Coronary artery (tissue), 2 donors: ENCODE results near the gene ARF4.

ENCODE experiments used
- DNase-seq: peaks from one replicate; pipeline ENCODE4 v3.0.0-alpha.2; 2017; ENCODE audit warnings: low spot score
- H3K27ac ChIP-seq, 2 donors: fragments of 200-600 bp; sonication (generic); one replicate each; pipeline ENCODE4 v1.5.1; 2016 to 2019
- H3K4me3 ChIP-seq: fragments of 200-600 bp; sonication (generic); 2 replicates; pipeline ENCODE4 v1.5.1; 2016; ENCODE audit warnings: mild to moderate bottlenecking, moderate library complexity
- TF ChIP-seq, protein P1 (sequence below): fragments of 200-600 bp; sonication (generic); IDR thresholded peaks from one replicate; pipeline ENCODE4 v1.5.1; 2019; ENCODE audit warnings: antibody characterized with exemption

ARF4 gene

DNA sequence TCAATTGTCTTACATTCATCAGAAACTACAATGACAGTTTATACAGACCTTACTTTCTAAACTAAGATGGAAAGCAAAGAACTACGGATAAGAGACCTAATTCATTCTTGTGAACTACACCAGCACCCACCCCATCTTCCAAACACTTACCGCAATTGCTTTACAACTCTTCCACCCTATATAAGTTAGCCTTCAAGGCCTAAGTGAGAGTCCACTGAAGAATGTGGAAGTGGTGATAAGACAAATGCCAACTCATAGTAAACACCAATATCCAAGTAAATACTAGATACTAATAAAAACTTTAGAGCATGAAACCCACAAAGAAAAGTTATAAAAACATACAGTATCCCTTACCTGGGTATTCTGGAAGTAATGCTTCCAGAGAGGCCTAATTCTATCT lies 13.6 kb downstream of the ARF4 start:
- DNase-seq: no peak
- TF ChIP-seq, protein P1, sequence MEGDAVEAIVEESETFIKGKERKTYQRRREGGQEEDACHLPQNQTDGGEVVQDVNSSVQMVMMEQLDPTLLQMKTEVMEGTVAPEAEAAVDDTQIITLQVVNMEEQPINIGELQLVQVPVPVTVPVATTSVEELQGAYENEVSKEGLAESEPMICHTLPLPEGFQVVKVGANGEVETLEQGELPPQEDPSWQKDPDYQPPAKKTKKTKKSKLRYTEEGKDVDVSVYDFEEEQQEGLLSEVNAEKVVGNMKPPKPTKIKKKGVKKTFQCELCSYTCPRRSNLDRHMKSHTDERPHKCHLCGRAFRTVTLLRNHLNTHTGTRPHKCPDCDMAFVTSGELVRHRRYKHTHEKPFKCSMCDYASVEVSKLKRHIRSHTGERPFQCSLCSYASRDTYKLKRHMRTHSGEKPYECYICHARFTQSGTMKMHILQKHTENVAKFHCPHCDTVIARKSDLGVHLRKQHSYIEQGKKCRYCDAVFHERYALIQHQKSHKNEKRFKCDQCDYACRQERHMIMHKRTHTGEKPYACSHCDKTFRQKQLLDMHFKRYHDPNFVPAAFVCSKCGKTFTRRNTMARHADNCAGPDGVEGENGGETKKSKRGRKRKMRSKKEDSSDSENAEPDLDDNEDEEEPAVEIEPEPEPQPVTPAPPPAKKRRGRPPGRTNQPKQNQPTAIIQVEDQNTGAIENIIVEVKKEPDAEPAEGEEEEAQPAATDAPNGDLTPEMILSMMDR: no peak
- no peak overlapping the region for H3K27ac ChIP-seq

DNA sequence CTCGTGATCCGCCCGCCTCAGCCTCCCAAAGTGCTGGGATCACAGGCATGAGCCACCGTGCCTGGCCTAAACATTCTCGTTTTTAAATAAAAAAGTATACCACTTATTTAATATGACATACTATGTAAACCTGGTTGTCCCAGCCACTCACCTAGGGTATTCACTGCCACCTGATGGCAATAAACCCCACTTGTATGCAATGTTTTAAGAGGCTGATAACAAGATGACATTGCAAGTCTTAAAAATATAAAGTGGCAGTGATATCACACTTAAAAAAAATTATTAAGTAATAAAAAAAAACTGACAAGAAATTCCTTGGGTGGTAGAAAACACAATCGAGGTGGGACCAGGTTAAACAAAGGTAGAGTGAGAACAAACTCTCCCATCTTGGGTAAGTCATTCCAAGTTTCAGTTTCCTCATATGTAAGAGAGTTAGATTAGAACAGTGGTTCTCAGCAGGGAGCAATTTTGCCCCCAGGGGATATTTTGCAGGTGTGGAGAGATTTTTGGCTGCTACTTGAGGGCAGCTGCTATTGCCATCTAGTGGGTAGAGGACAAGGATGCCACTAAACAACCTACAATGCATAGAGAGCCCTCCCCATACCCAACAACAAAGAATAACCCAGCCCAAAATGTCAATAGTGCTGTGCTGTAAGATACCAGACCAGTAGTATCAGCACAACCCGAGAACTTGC lies 14.5 kb downstream of the ARF4 start:
- no peak overlapping the region for H3K27ac ChIP-seq
- DNase-seq: no peak

More for the DNA sequence above, 13.6 kb downstream of the ARF4 start:
- H3K4me3 ChIP-seq: no peak overlapping the region

DNA sequence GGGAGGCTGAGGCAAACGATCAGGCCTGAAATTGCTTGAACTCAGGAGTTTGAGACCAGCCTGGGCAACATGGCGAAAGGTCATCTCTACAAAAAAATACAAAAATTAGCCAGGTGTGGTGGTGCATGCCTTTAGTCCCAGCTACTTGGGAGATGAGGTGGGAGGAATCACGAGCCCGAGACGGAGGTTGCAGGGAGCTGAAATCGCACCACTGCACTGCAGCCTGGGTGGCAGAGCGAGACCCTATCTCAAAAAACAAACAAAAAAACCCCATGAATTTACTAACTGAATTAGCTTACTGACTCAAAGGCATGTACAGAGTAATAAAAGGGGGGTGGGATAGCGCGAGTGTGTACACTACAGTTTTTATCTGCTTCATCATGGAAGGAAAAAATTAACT lies 19.3 kb downstream of the ARF4 start:
- TF ChIP-seq, protein P1: no peak
- no peak overlapping the region for H3K4me3 ChIP-seq
- DNase-seq: no peak
- no peak overlapping the region for H3K27ac ChIP-seq

More for the DNA sequence above, 14.5 kb downstream of the ARF4 start:
- TF ChIP-seq, protein P1: no peak
- no peak overlapping the region for H3K4me3 ChIP-seq

DNA sequence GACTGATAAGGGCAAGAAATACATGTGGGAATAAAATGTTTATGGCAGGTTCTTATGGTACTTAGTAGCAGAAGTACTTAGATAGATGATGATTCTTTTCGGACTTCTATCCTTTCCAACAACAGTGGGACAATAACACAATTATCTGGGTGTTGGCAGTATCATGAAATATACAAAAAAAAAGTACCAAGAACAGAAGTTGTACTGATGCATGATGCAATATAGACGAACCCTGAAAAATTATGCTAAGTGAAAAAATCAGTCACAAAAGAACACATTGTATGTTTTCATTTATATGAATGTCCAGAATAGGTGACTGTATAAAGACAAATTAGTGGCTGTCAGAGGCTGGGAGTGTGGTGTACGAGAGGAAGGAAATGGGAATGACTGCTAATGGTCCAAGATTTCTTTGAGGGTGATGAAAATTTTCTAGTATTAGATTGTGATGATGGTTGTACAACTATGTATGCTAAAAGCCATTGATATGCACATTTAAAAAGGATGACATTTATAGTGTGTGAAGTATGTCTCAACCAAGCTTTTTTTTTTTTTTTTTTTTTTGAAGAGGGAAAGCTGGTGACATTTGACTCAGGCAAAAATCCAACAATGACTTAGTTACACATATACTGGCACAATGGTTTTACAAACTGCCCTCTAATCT lies 21.0 kb downstream of the ARF4 start:
- Histone ChIP-seq H3K4me3 (no peak overlapping the region), H3K27ac (peak overlapping the region in 1 of 2 donors; percentile 7)
- TF ChIP-seq, protein P1: no peak
- DNase-seq: no peak

DNA sequence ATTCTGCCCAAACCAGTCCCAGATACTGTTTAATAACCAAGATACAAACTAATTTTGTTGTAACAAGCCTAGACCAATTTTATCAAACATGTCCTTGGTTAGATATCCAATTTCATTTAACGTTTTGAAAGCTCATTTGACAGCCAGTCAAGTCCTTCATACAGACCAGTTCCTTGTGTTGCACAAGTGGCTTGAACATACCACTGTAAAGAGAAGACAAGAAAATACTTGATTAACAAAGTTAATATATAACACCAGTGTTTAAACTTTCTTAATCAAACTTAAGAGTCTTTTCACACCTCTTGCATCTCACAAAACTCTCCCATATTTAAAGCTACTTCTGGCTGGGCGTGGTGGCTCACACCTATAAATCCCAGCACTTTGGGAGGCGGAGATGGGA lies 25.0 kb downstream of the ARF4 start:
- no peak overlapping the region for H3K27ac ChIP-seq
- H3K4me3 ChIP-seq: no peak overlapping the region
- no peak for DNase-seq
- TF ChIP-seq, protein P1: no peak

DNA sequence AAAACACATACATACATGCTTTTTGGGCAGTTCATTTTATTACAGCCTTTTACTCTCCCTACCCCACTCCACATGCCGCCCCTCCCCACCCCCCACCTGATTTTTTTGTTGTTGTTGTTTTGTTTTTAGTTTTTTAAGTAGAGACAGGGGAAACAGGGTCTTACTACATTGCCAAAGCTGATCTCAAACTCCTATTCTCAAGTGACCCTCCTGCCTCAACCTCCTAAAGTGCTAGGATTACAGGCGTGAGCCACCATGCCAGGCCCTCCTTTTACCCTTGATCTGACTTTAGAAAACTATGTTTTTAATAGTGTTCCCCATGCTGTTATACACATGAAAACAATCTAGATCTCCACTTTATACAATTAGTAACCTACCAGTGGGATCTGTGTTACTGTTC lies 26.3 kb downstream of the ARF4 start:
- TF ChIP-seq, protein P1: no peak
- DNase-seq: no peak
- Histone ChIP-seq H3K27ac (no peak overlapping the region), H3K4me3 (no peak overlapping the region)
